Frontal cortex (tissue), 4 donors: ENCODE data around the gene EXPH5. TPM values are rescaled to one million over a fixed set of nuclear protein-coding genes. Genes with fewer than 3 reads are reported as not detected.

Experiments used
- DNase-seq, 2 donors: peaks; one replicate each; pipeline ENCODE4 v3.0.0; 2012; ENCODE audit warnings: low spot score in 2 of 2
- FAIRE-seq: peaks from 2 replicates; lab custom pipeline; 2012; peaks lifted over from hg19 to GRCh38; lab: Jason Lieb, UNC
- total RNA-seq: library from RNA; depleted of rRNA; stranded (reverse); fragments of >200 nt; gene quantifications from one replicate; pipeline ENCODE4 v1.2.3, GENCODE V29; 2014
- donor health status: control.
- donor health status: control.
- donor health status: control.

The EXPH5 gene
- total RNA-seq, 1 donor from 2014 or later: under 0.01 TPM

- DNase-seq: no peak
Observed at GRCh38 chr11:108571001-108571400, 22.6 kb downstream of the EXPH5 start.

GRCh38 chr11:108569896-108570295, 23.7 kb downstream of the EXPH5 start:
- DNase-seq: no peak
- FAIRE-seq: no peak

More at GRCh38 chr11:108571001-108571400, 22.6 kb downstream of the EXPH5 start:
- no peak for FAIRE-seq

GRCh38 chr11:108568195-108568858, 25.2 kb downstream of the EXPH5 start:
- FAIRE-seq: no peak

GRCh38 chr11:108565653-108566052, 27.9 kb downstream of the EXPH5 start:
- no peak for FAIRE-seq
- no peak for DNase-seq

More at GRCh38 chr11:108568195-108568858, 25.2 kb downstream of the EXPH5 start:
- no peak for DNase-seq

GRCh38 chr11:108562746-108563581, 30.6 kb downstream of the EXPH5 start:
- FAIRE-seq (no peak), DNase-seq (no peak)

- DNase-seq (no peak), FAIRE-seq (no peak)
Observed at GRCh38 chr11:108561535-108561991, 32.0 kb downstream of the EXPH5 start.

- no peak for FAIRE-seq
- no peak for DNase-seq
Observed at GRCh38 chr11:108559904-108560303, 33.7 kb downstream of the EXPH5 start.

GRCh38 chr11:108559340-108559739, 34.2 kb downstream of the EXPH5 start:
- no peak for DNase-seq

GRCh38 chr11:108558222-108558621, 35.3 kb downstream of the EXPH5 start:
- FAIRE-seq: no peak
- no peak for DNase-seq

More at GRCh38 chr11:108559340-108559739, 34.2 kb downstream of the EXPH5 start:
- FAIRE-seq: no peak

- FAIRE-seq (no peak), DNase-seq (no peak)
Observed at GRCh38 chr11:108556019-108556418, 37.5 kb downstream of the EXPH5 start.

- FAIRE-seq: no peak
- DNase-seq: no peak
Observed at GRCh38 chr11:108551651-108552462, 41.7 kb downstream of the EXPH5 start.

GRCh38 chr11:108549319-108549885, 44.2 kb downstream of the EXPH5 start:
- FAIRE-seq: no peak
- DNase-seq: no peak

GRCh38 chr11:108545909-108546501, 47.6 kb downstream of the EXPH5 start:
- DNase-seq: no peak
- no peak for FAIRE-seq

- no peak for FAIRE-seq
Observed at GRCh38 chr11:108543316-108543964, 50.1 kb downstream of the EXPH5 start.

GRCh38 chr11:108541531-108541930, 52.0 kb downstream of the EXPH5 start:
- FAIRE-seq (no peak), DNase-seq (no peak)

More at GRCh38 chr11:108543316-108543964, 50.1 kb downstream of the EXPH5 start:
- DNase-seq: no peak

- DNase-seq (no peak), FAIRE-seq (no peak)
Observed at GRCh38 chr11:108538502-108538901, 55.1 kb downstream of the EXPH5 start.

GRCh38 chr11:108538022-108538424, 55.5 kb downstream of the EXPH5 start:
- DNase-seq (no peak), FAIRE-seq (no peak)

- FAIRE-seq: no peak
Observed at GRCh38 chr11:108536783-108537182, 56.8 kb downstream of the EXPH5 start.

GRCh38 chr11:108535384-108535955, 58.1 kb downstream of the EXPH5 start:
- no peak for DNase-seq
- FAIRE-seq: no peak

More at GRCh38 chr11:108536783-108537182, 56.8 kb downstream of the EXPH5 start:
- DNase-seq: no peak
